Caki2 (cell line): ENCODE data around the gene HP1BP3. TPM values are rescaled to one million over a fixed set of nuclear protein-coding genes. Genes with fewer than 3 reads are reported as not detected.
A peak's percentile ranks its signal among the peaks of the same experiment; 100 is the strongest.

ENCODE experiments used
- DNase-seq: peaks from one replicate; pipeline ENCODE4 v3.0.0-alpha.2; 2015; ENCODE audit warnings: low read depth
- in situ Hi-C: cut with HindIII; loops from 2 replicates; pipeline ENCODE4 v1.10.0; 2016; ENCODE audit warnings: low sequenced_read_pairs, low pct_unique_long_range_greater_than_20kb, mixed read lengths
- total RNA-seq: library from RNA; depleted of rRNA; stranded (reverse); fragments of >200 nt; shearing (Covaris generic); gene quantifications from 2 replicates; pipeline ENCODE4 v1.2.3, GENCODE V29; 2014; ENCODE audit warnings: low replicate concordance

The HP1BP3 gene
- total RNA-seq, 1 experiment from 2014 or later, result 242 TPM

DNA sequence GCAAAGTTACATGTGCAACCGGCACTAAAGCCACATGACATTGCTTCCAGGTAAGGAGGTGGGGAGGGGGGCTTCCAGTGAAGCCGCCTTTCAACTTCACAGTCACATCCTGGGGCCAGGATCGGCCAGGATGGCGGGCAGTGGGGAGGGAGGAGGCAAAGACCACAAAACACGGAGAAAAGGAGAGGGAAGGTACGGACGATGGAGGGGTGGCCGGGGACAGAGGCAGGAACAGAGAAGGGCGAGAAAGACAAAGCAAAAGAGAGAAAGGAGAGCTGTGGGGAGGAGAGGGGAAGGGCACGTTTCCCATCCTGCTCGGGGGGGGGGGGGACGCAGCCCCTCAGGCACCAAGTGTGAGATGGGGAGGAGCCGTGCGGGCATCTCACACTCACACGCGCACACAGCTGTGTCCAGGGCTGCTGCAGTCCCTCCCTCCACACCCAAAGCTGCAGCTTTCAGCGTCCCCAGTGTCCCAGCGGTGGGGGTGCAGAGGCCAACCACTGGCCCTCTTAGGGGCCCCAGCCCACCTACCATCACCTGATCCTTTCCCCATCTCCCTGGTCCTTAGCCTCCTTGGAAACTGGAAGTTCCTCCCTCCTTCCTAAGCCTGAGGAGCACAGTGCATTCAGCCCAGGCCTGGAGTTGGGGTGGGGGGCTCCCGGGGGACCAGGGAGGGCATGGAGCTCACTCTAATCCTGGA, 57.0 kb downstream of the HP1BP3 start:
- no peak for DNase-seq
- in situ Hi-C loops, result no loop called here

DNA sequence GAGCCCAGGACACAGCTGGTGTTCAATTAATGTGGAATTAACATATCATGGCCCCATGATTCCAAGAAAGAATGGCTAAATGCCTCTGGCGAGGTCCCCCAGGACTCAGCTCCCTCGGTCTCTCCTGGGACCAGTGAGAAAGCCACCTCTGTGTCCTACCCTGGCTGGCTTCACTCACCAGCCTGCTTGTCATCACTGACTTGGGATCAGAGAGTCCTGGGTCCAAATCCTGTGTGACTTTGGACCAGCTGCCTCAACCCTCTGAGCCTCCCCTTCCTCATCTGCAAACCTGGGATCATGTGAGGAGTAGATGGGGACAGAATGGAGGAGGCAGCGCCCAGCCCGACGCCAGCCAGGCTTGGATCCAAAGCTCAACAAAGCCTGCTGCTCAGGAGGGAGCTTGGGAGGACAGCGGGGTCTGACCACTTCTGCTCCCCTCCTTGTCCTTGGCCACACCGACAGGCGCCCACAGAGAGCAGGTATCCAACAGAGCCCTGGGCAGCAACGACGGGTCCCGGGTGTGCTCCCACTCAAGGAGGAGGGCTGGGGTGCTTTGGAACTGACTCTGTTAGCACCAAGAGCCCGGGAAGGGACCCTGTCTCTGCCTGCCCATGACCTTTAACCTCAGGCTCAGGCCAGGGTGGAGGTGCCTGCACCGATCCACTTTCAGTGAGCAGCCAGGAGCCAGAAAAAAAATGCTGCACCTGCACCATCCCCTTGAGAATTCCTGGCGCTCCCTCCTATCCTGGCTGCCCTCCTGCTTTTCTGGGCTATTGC, 57.8 kb downstream of the HP1BP3 start:
- no peak for DNase-seq
- in situ Hi-C loops, result no loop called here

DNA sequence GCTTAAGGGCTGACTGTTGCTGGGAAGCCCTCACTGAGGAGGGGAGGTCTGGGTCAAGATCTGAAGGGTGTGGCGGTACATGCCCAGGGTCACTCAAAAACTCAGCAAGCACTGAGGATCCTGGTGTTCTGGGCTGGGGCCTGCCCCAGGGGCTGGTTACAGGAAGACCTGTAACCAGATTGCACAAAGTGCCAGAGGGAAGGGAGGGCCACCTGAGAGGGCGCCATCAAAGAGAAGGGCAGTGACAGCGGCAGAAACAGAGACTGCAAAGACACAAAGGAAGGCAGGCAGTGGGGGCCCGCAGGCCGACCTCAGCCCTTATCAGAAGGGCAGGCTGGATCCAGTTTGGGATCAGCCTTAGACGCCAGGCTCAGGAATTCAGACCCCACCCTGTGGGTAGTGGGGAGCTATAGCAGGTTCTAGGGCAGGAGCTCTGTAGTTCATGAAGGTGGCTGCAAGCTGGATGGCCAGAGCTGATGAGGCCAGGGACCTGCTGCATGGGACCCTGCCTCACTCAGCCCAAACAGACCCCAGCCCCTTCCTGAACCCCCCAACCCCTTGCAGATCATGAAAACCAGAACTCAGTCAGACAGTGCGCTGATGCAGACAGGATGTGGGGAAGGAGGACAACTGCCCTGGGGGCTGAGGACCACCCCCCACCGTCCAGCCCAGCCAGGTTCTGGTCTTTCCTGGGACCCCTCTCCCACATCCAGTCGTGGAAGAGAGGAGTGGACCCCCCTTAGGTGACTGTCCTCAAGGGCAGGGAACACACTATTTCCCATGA, 58.5 kb downstream of the HP1BP3 start:
- in situ Hi-C loops, result no loop called here
- DNase-seq, result no peak

DNA sequence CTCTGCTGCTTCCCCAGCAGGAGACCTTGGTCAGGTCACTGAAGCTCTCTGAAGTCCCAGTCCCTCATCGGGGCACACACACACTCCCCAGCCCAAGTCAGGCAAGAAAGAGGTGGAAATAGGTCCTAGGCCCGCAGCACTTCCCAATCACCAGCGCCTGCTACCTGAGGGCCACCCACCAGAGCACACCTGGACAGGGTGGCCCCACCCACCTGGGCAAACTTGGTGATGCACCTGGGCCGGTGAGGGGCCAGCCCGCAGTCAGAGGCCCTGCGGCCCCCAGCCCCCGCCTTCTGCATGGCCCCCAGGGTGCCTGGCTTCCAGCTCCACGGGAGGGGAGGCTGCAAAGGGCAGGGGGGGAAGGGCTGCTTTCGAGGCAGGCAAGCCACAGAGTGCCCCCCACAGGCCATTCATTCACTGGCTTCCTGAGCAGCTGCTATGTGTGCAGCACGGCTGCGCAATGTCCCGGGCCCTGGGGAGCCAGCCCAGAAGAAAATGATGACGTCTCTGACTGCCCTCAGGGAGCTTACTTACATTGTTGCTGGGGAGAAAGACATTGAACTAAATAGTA, 59.3 kb downstream of the HP1BP3 start:
- no peak for DNase-seq
- in situ Hi-C loops, result no loop called here

DNA sequence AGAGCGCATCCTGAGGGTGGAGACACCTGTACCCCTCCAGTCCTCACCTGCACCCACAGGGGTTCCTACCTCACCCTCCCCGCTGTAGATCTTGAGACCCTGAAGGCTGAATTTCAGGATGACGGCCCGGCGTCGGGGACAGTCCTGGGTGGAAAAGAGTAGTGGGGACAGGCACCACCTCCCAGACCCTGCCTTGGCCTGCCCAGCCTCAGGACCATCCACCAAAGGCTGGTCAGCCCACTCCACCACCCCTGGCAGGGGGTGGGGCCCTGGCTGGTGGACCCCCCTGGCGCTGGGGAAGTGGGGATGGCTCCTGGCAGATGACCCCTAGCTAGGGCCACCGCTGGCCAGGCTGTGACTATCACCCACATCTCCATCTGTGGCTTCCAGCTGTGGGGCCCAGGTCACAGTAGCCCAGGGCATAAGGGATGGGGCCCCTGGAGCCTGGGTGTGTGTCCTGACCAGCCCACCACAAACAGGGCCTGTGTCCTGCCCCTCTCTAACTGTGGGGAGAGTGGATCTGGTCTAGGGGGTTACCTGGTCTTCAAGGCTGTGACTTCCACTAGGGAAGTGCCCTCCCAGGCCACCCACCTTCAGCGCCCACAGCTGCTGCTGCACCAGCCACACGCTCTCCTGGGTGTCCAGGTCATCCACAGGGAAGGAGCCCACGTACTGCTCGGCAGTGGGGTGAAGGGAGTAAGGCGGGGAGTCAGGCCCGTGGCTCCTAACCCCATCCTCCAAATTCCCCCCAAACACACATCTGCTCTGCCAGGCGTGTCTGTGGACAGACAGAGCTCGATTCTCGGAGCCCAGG, 60.0 kb downstream of the HP1BP3 start:
- DNase-seq, result no peak
- in situ Hi-C loops, result no loop called here

DNA sequence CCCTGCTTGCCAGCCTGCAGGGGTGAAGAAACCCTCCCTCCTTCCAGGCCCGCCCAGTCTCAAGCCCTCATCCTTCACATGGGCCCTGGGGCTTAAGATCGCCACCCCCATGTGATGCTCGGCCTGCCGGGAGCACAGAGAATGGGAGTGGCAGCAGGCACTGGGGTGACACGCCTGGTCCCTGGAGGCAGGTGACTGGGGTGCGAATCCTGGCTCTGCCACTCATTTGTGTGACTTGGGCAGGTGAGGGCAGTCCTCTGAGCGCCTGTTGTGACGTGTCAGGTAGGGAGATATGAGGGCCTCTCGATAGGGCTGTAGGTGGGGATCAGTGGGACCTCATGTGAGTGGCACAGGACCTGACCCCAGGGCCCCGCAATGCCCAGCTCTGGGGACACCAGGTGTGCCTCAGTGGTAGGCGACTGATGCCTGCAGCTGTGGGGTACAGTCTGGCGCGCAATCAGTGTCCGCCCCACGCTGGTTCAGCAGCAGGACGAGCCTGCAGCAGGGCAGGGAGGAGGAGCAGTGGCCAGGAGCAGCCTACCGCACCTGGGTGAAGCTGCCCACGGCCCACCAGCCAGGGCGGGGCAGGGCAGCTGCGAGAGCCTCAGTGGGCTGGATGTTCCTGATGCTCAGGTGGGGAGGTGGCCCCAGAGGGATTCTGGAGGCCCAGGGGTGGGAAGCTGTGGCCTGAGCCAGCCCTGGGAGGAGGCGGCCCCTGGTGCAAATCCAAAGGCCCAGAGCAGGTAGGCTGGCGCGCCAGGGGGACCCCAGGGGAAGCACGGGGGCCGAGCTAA, 60.8 kb downstream of the HP1BP3 start:
- in situ Hi-C loops, result no loop called here
- no peak for DNase-seq

DNA sequence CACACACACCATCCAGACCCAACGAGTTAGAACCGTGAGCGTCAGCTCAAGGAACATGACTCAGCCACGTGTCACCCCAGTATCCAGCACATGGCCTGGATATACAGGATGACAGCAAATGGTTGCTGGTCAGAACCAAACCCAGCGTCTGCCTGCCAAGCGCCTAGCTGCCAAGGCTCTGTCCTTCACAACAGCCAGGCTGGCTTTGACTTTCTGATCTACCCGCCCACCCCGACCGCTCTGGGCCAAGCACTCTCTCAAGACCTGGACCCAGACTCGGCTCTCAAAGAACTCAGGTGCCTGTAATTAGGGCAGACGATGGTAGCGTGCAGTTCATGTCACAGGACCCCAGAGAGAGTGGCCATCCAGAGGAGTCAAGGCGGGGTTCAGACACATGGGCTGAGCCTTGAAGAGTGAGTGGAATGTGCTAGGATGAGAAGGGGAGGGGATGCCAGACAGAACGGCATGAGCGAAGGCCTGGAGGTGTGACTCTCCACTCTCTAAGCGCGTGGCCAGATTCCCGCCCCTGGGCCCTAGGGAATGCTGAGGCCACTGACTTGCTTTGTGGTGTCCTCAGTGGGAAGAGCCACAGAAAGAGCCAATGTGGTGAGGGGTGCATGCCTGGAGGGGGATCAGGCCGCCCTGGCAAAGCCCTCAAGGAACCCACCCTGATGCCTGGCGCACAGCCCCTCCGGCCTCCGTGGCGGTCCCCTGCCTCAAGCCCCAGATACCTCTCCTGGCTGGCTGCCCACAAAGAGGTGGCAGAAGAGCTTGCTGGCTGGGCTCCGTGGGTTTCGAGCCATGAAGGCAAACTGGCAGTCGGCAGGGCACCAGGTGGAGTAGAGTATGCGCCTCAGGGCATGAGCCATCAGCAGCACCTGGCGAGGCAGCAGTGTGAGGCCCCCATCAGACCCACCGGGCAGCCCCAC, 61.7 kb downstream of the HP1BP3 start:
- peak; percentile 29 for DNase-seq
- in situ Hi-C loops, result no loop called here

DNA sequence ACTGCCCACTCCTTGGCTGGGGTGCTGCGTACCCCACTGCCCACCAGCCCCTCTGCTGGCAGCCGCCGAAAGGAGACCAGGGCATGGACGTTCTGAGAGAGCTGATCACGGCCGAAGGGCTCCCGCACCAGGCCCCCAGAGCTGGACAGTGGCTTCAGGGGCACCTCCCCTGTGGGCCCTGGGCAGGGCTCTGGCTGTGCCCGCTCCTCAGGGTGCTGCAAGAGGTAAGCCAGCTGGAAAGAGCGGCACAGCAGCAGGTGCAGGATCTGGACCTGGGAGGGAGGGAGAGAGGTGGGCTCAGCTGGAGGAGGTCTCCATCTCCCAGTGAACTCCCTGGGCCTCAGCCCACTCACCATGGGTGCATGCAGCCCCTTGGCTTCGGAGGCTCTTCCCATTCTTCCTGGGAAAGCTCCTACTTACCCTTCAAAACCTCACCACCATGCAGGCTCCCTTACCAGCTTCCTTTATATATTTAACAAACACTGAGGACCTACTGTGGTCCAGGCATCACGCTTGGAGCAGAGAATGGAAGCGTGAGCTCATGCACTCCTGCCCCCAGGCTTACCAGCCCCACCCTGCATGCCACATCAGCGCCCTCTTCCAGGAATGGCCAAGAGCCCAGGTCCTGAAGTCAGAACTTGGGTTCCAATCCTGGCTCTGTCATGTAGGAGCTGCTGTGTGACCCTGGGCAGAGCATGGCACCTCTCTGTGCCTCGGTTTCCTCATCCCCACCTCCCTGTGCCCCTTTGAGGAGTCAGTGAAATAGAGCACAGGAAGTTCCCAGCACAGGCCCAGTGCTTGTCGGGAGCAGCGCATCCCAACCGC, 62.5 kb downstream of the HP1BP3 start:
- in situ Hi-C loops, result no loop called here
- no peak for DNase-seq

GRCh38 chr1:20723537-20724363, 63.4 kb downstream of the HP1BP3 start:
- DNase-seq, result no peak
- in situ Hi-C loops, result no loop called here

DNA sequence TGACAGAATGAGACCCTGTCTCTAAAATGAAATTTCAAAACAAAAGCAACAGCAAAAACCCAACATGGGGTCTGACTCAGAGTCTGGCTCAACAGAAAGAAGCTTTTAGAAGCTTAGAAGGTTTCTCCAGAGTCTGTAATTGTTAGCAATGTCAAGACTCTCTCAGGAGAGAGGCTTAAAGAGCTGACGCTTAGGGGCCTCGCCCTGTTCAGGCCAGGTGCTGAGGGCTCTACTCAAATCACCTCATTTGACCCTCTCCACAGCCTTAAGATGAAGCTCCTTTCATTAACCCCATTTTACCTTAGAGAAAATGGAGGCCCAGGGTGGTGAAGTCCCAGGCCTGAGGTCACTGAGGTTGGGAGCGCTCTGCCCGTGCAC, 64.0 kb downstream of the HP1BP3 start:
- no peak for DNase-seq
- in situ Hi-C loops, result no loop called here

DNA sequence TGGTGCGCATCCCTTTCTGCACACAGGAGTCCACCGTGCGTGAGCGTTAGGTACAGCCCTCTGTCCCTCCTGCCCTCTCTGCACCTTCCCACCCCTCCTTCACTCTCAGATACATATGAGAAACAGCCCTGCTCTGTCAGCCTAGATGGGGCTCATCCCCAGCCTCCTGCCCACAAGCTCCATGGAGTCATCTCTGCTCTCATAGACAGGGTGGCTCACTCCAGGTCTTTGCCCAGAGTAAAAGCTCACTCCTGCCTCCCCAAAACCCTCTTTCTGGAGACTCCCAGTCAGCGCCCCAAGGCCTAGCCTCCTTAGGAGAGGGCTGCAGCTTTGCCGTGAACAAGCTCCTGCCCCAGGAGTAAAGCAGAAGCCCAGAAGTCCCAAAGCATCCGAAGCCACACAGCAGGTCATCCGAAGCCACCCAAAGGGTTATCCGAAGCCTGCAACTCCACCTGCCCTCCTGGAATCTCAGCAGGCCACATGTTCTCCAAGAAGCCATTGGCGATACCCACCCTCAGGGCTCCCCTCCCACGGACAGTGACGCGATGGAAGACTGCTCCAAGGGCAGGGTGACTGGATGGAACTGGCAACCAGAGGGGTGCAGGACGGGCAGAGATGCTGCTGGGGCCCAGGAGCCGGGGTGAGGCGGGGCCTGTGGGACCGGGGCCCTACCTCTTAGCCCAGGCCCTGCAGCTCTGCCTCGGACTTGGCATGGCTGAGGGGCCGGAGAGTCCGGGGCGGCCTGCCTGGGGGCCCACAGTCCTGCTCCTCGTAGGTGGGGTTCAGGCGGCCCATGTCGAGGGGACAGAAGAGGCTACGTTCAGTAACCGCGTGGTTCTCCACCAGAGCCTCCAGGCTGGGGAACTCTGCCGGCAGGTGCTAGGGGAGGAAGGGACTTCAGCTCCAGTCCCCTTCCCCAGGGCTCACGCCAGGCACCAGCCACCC, 65.7 kb downstream of the HP1BP3 start:
- in situ Hi-C loops, result no loop called here
- no peak for DNase-seq

- no peak for DNase-seq
- in situ Hi-C loops, result no loop called here
These were observed 66.4 kb downstream of the HP1BP3 start for GRCh38 chr1:20720631-20721091.

- in situ Hi-C loops, result no loop called here
- DNase-seq, result no peak
These were observed 67.1 kb downstream of the HP1BP3 start for GRCh38 chr1:20719871-20720620.
